HepG2 (cell line): ENCODE results near the gene AGFG1. TPM values are rescaled to one million over a fixed set of nuclear protein-coding genes. Genes with fewer than 3 reads are reported as not detected.
"Not testable (repeated sequence)": the region's sequence is repeated elsewhere in the genome, so short reads cannot be mapped to it uniquely, and the experiment has no call there.

Source experiments
- ATAC-seq: fragments of 200-7000 bp; cut with Tn5 transposase; 3 replicates; pipeline ENCODE4 v1.9.1; 2020; ENCODE audit warnings: mild to moderate bottlenecking, moderate library complexity
- BruUV-seq: library from RNA; stranded (reverse); fragments of 400-500 nt; replicated peaks from 2 replicates; lab custom pipeline; 2021; lab: Mats Ljungman, UMichigan
- CTCF ChIA-PET: fragments of 300-600 bp; formaldehyde crosslinking; extraction: SDS; loops from one replicate; lab custom pipeline; 2021; ENCODE audit warnings: low total read pairs, inconsistent platforms, low intra/inter-chr PET ratio; lab: Yijun Ruan, JAX
- POLR2A ChIA-PET: fragments of 350-600 bp; sonication (Branson Sonifier 250); formaldehyde crosslinking; loops from one replicate; lab custom pipeline; 2020; ENCODE audit warnings: antibody characterized with exemption, inconsistent platforms; lab: Yijun Ruan, JAX
- DNase-seq: peaks from one replicate; pipeline ENCODE4 v3.0.0-alpha.2; 2015; ENCODE audit warnings: low spot score
- FAIRE-seq: peaks from 3 replicates; lab custom pipeline; 2011; peaks lifted over from hg19 to GRCh38; lab: Jason Lieb, UNC
- H2AFZ ChIP-seq: one replicate; pipeline ENCODE4 v1.6.1; 2011; ENCODE audit warnings: low read length, inconsistent platforms
- H3K27ac ChIP-seq: fragments of 300-600 bp; 3 replicates; pipeline ENCODE4 v1.8.0; 2011; ENCODE audit warnings: mixed run types, mild to moderate bottlenecking, mixed read lengths, low read length, inconsistent platforms; ENCODE audit not compliant: insufficient read depth; ENCODE audit errors: extremely low read length
- H3K27me3 ChIP-seq, 2 experiments: fragments of 200-600 bp in 1 of 2; 2 replicates in 1 of 2; 3 replicates in 1 of 2; pipeline versions ENCODE4 v1.6.0 to v1.8.0; 2011; ENCODE audit warnings: low read length in 2 of 2, mild to moderate bottlenecking in 2 of 2, moderate library complexity in 2 of 2, inconsistent platforms in 1 of 2; ENCODE audit not compliant: insufficient read depth in 2 of 2, control insufficient read depth in 1 of 2
- H3K36me3 ChIP-seq, 2 experiments: fragments of 200-600 bp in 1 of 2; replicated peaks in 1 of 2; 2 replicates in 1 of 2; 3 replicates in 1 of 2; pipeline versions ENCODE4 v1.5.1 to v1.8.0; 2011; ENCODE audit warnings: low read length in 2 of 2, inconsistent platforms in 1 of 2; ENCODE audit not compliant: insufficient read depth in 2 of 2, control insufficient read depth in 1 of 2
- H3K4me1 ChIP-seq: 2 replicates; pipeline ENCODE4 v1.5.1; 2012; ENCODE audit warnings: low read length, inconsistent platforms; ENCODE audit not compliant: insufficient read depth
- H3K4me2 ChIP-seq: 2 replicates; pipeline ENCODE4 v1.6.0; 2011; ENCODE audit warnings: low read depth, low read length, inconsistent platforms
- H3K4me3 ChIP-seq, 3 experiments: fragments of 200-600 bp in 1 of 3; sonication (generic), shearing (Covaris generic) in 1 of 3; replicated peaks in 1 of 3; 2 replicates each; pipeline ENCODE4 v1.5.1; 2011 to 2016; ENCODE audit warnings: low read length in 3 of 3, inconsistent platforms in 2 of 3, low read depth in 2 of 3, mild to moderate bottlenecking in 2 of 3, control low read depth in 1 of 3, mixed read lengths in 1 of 3; ENCODE audit not compliant: insufficient read depth in 1 of 3
- H3K79me2 ChIP-seq: one replicate; pipeline ENCODE4 v1.6.1; 2011; ENCODE audit warnings: low read length, inconsistent platforms; ENCODE audit not compliant: insufficient read depth
- H3K9ac ChIP-seq: 2 replicates; pipeline ENCODE4 v1.6.0; 2011; ENCODE audit warnings: mild to moderate bottlenecking, low read depth, low read length, inconsistent platforms; ENCODE audit not compliant: insufficient read depth
- H3K9me3 ChIP-seq: 2 replicates; pipeline ENCODE4 v1.5.1; 2012; ENCODE audit warnings: mild to moderate bottlenecking, low read length
- H4K20me1 ChIP-seq: 2 replicates; pipeline ENCODE4 v1.6.0; 2011; ENCODE audit warnings: inconsistent platforms, mild to moderate bottlenecking, low read length, moderate library complexity; ENCODE audit not compliant: insufficient read depth
- ELK4 ChIP-seq: sonication (generic); formaldehyde crosslinking; IDR thresholded peaks from 2 replicates; pipeline ENCODE4 v1.9.0; 2021; ENCODE audit warnings: missing genetic modification reagents, borderline replicate concordance
- HOXD1 ChIP-seq: sonication (generic); formaldehyde crosslinking; IDR thresholded peaks from 2 replicates; pipeline ENCODE4 v1.5.0; 2020; ENCODE audit warnings: missing genetic modification reagents
- KLF11 ChIP-seq: IDR thresholded peaks from 2 replicates; pipeline ENCODE4 v1.6.1; 2016; ENCODE audit warnings: missing compliant biosample characterization
- PCBP1 ChIP-seq: fragments of 200-400 bp; formaldehyde crosslinking; IDR thresholded peaks from 2 replicates; pipeline ENCODE4 v1.6.1; 2017; ENCODE audit warnings: mild to moderate bottlenecking, low read depth, low read length, borderline replicate concordance
- SMAD3 ChIP-seq: sonication (generic); formaldehyde crosslinking; IDR thresholded peaks from 2 replicates; pipeline ENCODE4 v1.4.0; 2020; ENCODE audit warnings: missing genetic modification reagents
- SNAPC2 ChIP-seq: sonication (generic); formaldehyde crosslinking; IDR thresholded peaks from 2 replicates; pipeline ENCODE4 v1.8.1; 2022; ENCODE audit warnings: mild to moderate bottlenecking, missing genetic modification reagents
- TP53 ChIP-seq: sonication (generic); formaldehyde crosslinking; conservative IDR thresholded peaks from 2 replicates; pipeline ENCODE4 v1.4.0; 2020; ENCODE audit warnings: missing genetic modification reagents
- ZNF816 ChIP-seq: sonication (generic); formaldehyde crosslinking; IDR thresholded peaks from 2 replicates; pipeline ENCODE4 v1.8.0; 2022; ENCODE audit warnings: missing genetic modification reagents, mild to moderate bottlenecking, borderline replicate concordance
- WGBS: methylation state at CpG from one replicate; pipeline ENCODE4 v1.1.6; 2017; ENCODE audit warnings: low lambda C conversion rate; 5-methylcytosine and 5-hydroxymethylcytosine counted together
- in situ Hi-C: cut with HindIII; loops from 2 replicates; pipeline ENCODE4 v1.10.0; 2017; ENCODE audit warnings: low pct_unique_long_range_greater_than_20kb; ENCODE audit not compliant: extremely low pct_ligation_motif_present
- intact Hi-C: fragments of 100-400 bp; cut with micrococcal nuclease; formaldehyde crosslinking; loops from one replicate; pipeline ENCODE4 v1.10.0; 2022; ENCODE audit not compliant: unreplicated experiment
- polyA plus RNA-seq, 8 experiments: library from polyadenylated mRNA; depleted of rRNA in 3 of 8; stranded (reverse) in 7 of 8; unstranded in 1 of 8; fragments of >200 nt; fragmentation: Illumina TruSeq in 4 of 8; extraction: Trizol in 4 of 8; gene quantifications; 2 replicates each; pipeline versions ENCODE4 v1.2.1 to v1.2.3, GENCODE V29; 2011 to 2016; ENCODE audit warnings: low read depth in 4 of 8, missing spikeins in 1 of 8, mixed read lengths in 1 of 8; ENCODE audit not compliant: insufficient read depth in 1 of 8
- total RNA-seq, 5 experiments: library from RNA; depleted of rRNA; stranded (reverse); fragments of >200 nt; fragmentation: Illumina TruSeq; extraction: Trizol; gene quantifications; 2 replicates each; pipeline ENCODE4 v1.2.3, GENCODE V29; 2016; ENCODE audit warnings: low read depth in 1 of 5

The AGFG1 gene
- total and polyA plus RNA-seq, 2 of the 13 experiments (the other 11 are each of a cell fraction or from before 2014, with no cell fraction given): 145 to 168 TPM

- intact Hi-C loops: no loop called here
- Histone ChIP-seq H3K27me3 (no peaks in the 10 kb centered on the region), H3K4me3 (no peak overlapping the region), H3K79me2 (peaks cover 95% of the 10 kb centered on the region), H3K4me2 (no peak overlapping the region), H3K36me3 (peaks cover 5 to 27% of the 10 kb centered on the region in 2 experiments), H3K4me1 (peaks cover 18% of the 10 kb centered on the region), H3K9ac (no peak overlapping the region), H2AFZ (no peak overlapping the region), H4K20me1 (peaks cover 14% of the 10 kb centered on the region; the same call in 1 of the 2 replicates), H3K9me3 (no peaks in the 10 kb centered on the region), H3K27ac (no peak overlapping the region)
- no peak for DNase-seq
- ChIA-PET CTCF (no interaction called here), POLR2A (no interaction called here)
- in situ Hi-C loops: no loop called here
- no TSS peak for BruUV-seq
- FAIRE-seq: no peak
- 96% methylated on average over 5 of the region's 5 CpGs for WGBS
- TF ChIP-seq SMAD3 (CRISPR knock-in tag): no peak
- TF ChIP-seq ZNF816 (CRISPR knock-in tag): no peak
- TF ChIP-seq SNAPC2: no peak
- TF ChIP-seq ELK4: no peak
- TF ChIP-seq PCBP1: no peak
- TF ChIP-seq TP53 (CRISPR knock-in tag): no peak
- TF ChIP-seq KLF11 (CRISPR knock-in tag): no peak
- no peak for TF ChIP-seq HOXD1 (CRISPR knock-in tag)
- ATAC-seq: no peak
Measured at GRCh38 chr2:227517724-227518123, 45.8 kb downstream of the AGFG1 start.

GRCh38 chr2:227518278-227518865 lies 46.4 kb downstream of the AGFG1 start:
- intact Hi-C loops, H3K4me3 ChIP-seq, in situ Hi-C loops, POLR2A ChIA-PET, ATAC-seq, H3K9ac ChIP-seq, BruUV-seq, H3K27ac ChIP-seq, H3K9me3 ChIP-seq, H2AFZ ChIP-seq, DNase-seq, H3K27me3 ChIP-seq, H3K4me2 ChIP-seq, FAIRE-seq, CTCF ChIA-PET: not testable (repeated sequence)
- H4K20me1 ChIP-seq: peaks cover 14% of the 10 kb centered on the region; the same call in 1 of the 2 replicates
- WGBS: 81% methylated on average over 7 of the region's 7 CpGs
- peaks cover 5 to 32% of the 10 kb centered on the region in 2 experiments for H3K36me3 ChIP-seq
- H3K79me2 ChIP-seq: peaks cover 89% of the 10 kb centered on the region
- peaks cover 18% of the 10 kb centered on the region for H3K4me1 ChIP-seq

- H2AFZ ChIP-seq, H3K27ac ChIP-seq, FAIRE-seq, H3K4me3 ChIP-seq, in situ Hi-C loops, H3K9me3 ChIP-seq, H4K20me1 ChIP-seq, CTCF ChIA-PET, H3K4me1 ChIP-seq, H3K4me2 ChIP-seq, DNase-seq, POLR2A ChIA-PET, H3K27me3 ChIP-seq, BruUV-seq, ATAC-seq, H3K9ac ChIP-seq, intact Hi-C loops: not testable (repeated sequence)
- H3K36me3 ChIP-seq: peaks cover 8 to 59% of the 10 kb centered on the region in 2 experiments
- WGBS: 97% methylated on average over 3 of the region's 3 CpGs
- H3K79me2 ChIP-seq: peaks cover 61% of the 10 kb centered on the region
Measured at GRCh38 chr2:227521178-227521577, 49.2 kb downstream of the AGFG1 start.
